ENCODE measurements around the gene FIBCD1. TPM values are rescaled to one million over a fixed set of nuclear protein-coding genes. Genes with fewer than 3 reads are reported as not detected.

FIBCD1 gene
- total RNA-seq, 1 donor, result not detected

- DNase-seq (ENCODE audit: low read depth in 2 of 3, low spot score in 2 of 3), result no peak
These were observed 14.6 kb downstream of the FIBCD1 start for GRCh38 chr9:130924448-130924788.

GRCh38 chr9:130923611-130924447, 15.2 kb downstream of the FIBCD1 start:
- no peak for DNase-seq (ENCODE audit: low read depth in 2 of 3, low spot score in 2 of 3)

- no peak for DNase-seq (ENCODE audit: low read depth in 2 of 3, low spot score in 2 of 3)
These were observed 16.0 kb downstream of the FIBCD1 start for GRCh38 chr9:130922893-130923610.

- no peak for DNase-seq (ENCODE audit: low read depth in 2 of 3, low spot score in 2 of 3)
These were observed 16.8 kb downstream of the FIBCD1 start for GRCh38 chr9:130921989-130922892.

- DNase-seq (ENCODE audit: low read depth in 2 of 3, low spot score in 2 of 3), result no peak
These were observed 17.6 kb downstream of the FIBCD1 start for GRCh38 chr9:130921300-130921988.

- no peak for DNase-seq (ENCODE audit: low read depth in 2 of 3, low spot score in 2 of 3)
These were observed 18.2 kb downstream of the FIBCD1 start for GRCh38 chr9:130920762-130921299.

GRCh38 chr9:130920233-130920632, 18.8 kb downstream of the FIBCD1 start:
- DNase-seq (ENCODE audit: low read depth in 2 of 3, low spot score in 2 of 3), result no peak

- DNase-seq (ENCODE audit: low read depth in 2 of 3, low spot score in 2 of 3), result no peak
These were observed 19.4 kb downstream of the FIBCD1 start for GRCh38 chr9:130919559-130920145.

GRCh38 chr9:130918826-130919558, 20.1 kb downstream of the FIBCD1 start:
- no peak for DNase-seq (ENCODE audit: low read depth in 2 of 3, low spot score in 2 of 3)

GRCh38 chr9:130918101-130918825, 20.8 kb downstream of the FIBCD1 start:
- no peak for DNase-seq (ENCODE audit: low read depth in 2 of 3, low spot score in 2 of 3)

GRCh38 chr9:130917168-130917960, 21.7 kb downstream of the FIBCD1 start:
- DNase-seq (ENCODE audit: low read depth in 2 of 3, low spot score in 2 of 3), result no peak

GRCh38 chr9:130915096-130915447, 24.0 kb downstream of the FIBCD1 start:
- DNase-seq (ENCODE audit: low read depth in 2 of 3, low spot score in 2 of 3), result no peak

- DNase-seq (ENCODE audit: low read depth in 2 of 3, low spot score in 2 of 3), result no peak
These were observed 24.5 kb downstream of the FIBCD1 start for GRCh38 chr9:130914417-130915095.

- no peak for DNase-seq (ENCODE audit: low read depth in 2 of 3, low spot score in 2 of 3)
These were observed 25.2 kb downstream of the FIBCD1 start for GRCh38 chr9:130913599-130914416.

GRCh38 chr9:130912932-130913598, 26.0 kb downstream of the FIBCD1 start:
- no peak for DNase-seq (ENCODE audit: low read depth in 2 of 3, low spot score in 2 of 3)
